ENCODE data around the gene SERPINE1.
"Not testable (repeated sequence)": the region's sequence is repeated elsewhere in the genome, so short reads cannot be mapped to it uniquely, and the experiment has no call there.

The SERPINE1 gene

DNA sequence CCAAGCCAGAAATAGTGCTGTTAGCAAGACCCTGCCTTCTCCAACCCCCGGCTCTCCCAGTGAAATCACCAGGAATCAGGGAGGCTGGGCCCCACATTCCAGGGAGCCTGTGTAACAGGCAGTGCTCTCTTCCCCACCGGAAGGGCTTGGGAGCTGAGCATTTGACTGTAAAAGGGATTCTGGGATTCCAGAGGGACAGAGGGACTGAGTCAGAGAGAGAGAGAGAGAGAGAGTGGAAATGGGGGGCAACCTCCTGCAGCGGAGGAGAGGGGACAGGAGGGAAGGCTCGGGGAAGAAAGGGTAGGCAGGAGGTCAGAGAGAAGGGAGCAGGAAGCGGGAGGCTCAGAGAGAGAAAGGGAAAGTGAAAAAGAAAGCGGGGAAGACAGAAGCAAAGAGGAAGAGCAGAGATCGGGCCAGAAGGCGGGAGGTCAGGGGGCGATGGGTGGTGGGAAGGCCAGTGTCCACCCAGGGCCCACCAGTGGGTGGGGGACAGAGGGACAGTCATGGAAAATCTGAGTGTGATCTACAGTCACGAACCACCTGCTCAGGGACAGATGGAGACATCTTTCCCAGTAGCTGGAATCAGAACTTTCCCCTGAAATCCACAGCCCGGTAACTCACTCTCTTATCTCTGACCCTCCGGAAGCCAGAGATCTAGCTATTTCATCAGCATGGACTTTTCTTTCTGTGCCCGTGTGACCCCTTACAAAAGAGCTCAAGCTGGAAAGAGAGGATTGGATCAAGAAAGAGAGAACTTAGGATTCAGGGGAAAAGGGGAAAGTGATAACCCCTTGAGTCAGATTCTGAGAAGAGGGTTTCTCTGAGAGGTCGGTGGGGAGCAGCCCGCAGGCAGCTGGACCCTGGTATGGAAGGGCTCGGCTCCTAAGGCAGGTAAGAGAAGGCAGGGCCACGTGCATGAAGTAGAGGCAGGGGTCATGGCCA is 4.6 kb upstream of the SERPINE1 start:
- no peak for DNase-seq (ENCODE audit: low read depth in 2 of 2, low spot score in 1 of 2)

DNA sequence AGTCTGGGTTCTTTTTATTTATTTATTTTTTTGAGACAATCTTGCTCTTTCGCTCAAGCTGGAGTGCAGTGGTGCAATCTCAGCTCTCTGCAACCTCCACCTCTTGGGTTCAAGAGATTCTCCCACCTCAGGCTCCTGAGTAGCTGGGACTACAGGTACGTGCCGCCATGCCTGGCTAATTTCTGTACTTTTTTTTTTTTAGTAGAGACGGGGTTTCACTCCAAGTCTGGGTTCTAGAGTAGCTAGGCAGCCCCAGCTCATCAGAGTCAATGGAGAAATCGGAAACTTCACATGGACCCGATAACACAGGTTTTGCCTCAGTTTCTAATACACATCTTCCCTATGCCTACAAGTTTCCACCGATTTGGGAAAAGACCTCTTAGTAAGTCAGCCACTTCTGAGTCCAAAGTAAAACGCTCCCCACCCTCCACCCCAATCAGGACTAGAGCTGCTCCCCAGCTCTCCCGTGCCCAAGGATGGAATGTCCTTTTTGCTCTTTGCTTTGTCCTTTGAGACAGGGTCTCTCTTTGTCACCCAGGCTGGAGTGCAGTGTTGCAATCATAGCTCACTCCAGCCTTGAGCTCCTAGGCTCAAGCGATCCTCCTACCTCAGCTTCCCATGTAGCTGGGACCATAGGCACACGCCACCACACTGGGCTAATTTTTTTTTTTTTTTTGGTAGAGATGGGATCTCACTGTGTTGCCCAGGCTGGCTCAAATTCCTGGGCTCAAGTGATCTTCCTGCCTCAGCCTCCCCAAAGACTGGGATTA is 3.8 kb upstream of the SERPINE1 start:
- DNase-seq (ENCODE audit: low read depth in 2 of 2, low spot score in 1 of 2) = no peak

DNA sequence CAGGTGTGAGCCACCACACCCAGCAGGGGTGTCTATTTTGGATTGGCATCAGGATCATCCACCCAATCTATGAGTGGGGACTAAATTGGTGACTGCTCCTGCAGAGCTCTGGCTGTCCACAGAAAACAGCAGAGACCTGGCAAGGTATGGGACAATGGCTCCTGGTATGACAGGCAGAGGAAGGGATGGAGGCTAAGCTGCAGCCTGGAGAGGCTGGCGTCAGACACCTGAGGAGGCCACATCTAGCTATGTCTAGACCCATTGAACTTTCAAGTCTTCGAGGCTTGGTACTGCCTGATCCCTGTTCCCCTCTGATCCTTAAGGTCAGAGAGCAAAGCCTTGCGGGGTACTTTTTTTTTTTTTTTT is 3.2 kb upstream of the SERPINE1 start:
- no peak for DNase-seq (ENCODE audit: low read depth in 2 of 2, low spot score in 1 of 2)

DNA sequence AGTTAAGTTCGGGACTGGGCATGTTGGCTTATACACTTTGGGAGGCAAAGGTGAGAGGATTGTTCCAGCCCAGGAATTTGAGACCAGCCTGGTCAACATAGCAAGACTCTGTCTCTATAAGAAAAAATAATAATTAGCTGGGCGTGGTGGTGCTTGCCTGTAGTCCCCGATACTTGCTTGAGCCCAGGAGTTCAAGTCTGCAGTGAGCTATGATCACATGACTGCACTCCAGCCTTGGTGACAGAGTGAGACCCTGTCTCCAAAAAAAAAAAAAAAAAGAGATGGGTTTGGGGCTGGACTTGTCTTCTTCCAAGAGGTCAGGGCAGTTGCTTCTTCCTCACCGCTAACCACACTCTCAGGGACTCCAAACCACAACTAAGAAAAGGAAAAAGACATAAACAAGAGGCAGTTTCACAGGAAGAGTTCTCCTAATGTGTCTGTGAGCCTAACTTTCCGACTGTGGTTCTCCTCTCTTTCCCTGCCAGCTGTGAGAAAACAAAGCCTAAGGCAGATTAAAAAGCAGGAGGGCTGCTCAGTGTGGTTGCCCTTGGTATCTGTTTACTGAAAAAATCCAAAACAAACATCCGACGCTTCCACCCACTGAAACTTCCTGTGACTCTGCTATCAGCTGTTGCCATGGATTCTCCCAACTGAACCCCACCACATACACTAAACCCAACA is 2.4 kb upstream of the SERPINE1 start:
- DNase-seq (ENCODE audit: low read depth in 2 of 2, low spot score in 1 of 2) = no peak

DNA sequence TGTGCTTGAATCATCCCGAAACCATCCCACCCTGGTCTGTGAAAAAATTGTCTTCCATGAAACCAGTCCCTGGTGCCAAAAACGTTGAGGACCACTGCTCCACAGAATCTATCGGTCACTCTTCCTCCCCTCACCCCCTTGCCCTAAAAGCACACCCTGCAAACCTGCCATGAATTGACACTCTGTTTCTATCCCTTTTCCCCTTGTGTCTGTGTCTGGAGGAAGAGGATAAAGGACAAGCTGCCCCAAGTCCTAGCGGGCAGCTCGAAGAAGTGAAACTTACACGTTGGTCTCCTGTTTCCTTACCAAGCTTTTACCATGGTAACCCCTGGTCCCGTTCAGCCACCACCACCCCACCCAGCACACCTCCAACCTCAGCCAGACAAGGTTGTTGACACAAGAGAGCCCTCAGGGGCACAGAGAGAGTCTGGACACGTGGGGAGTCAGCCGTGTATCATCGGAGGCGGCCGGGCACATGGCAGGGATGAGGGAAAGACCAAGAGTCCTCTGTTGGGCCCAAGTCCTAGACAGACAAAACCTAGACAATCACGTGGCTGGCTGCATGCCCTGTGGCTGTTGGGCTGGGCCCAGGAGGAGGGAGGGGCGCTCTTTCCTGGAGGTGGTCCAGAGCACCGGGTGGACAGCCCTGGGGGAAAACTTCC is 784 bp upstream of the SERPINE1 start:
- DNase-seq (ENCODE audit: low read depth in 2 of 2, low spot score in 1 of 2) = no peak

DNA sequence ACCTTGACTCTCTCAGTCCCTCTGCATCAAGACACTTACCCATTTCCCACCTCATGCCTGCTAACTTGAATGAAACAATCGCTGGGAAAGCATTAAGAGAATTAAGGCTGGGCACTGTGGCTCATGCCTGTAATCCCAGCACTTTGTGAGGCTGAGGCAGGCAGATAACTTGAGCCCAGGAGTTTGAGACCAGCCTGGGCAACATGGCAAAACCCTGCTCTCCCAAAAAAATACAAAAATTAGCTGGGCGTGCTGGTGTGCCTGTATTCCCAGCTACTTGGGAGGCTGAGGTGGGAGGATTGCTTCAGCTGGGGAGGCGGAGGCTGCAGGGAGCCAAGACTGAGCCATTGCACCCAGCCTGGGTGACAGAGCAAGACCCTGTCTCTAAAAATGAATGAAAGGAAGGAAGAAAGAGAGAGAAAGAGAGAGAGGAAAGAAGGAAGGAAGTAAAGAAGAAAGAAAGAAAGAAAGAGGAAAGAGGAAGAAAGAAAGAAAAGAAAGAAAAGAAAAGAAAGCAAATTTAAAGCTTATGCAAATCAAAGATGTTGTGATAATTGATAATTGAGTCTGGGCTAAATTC is 646 bp downstream of the SERPINE1 start:
- DNase-seq (ENCODE audit: low read depth in 2 of 2, low spot score in 1 of 2) = no peak

DNA sequence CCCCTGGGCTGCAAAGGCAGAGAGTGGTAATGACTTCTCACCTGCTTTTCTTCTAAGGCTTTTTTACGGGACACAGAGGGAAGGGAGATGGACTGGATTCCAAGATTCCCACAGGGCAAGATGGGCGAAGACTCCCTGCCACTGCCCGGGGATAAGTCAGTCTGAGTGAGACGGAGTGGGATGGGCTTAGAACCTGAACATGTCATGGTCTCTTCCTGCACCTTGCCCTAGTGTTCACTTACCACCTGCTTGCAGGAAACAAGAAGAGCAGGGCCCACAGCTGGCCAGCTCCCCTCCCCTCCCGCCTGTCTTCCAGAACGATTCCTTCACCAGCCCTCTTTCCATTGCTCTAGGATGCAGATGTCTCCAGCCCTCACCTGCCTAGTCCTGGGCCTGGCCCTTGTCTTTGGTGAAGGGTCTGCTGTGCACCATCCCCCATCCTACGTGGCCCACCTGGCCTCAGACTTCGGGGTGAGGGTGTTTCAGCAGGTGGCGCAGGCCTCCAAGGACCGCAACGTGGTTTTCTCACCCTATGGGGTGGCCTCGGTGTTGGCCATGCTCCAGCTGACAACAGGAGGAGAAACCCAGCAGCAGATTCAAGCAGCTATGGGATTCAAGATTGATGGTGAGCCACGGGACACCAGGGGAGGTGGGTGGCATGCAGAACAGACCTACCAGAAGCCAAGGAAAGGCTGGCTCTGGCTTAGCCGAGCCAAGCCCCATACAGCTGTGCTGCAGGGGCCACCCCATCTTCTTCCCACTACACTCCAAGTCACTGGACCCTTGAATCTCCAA is 1.3 kb downstream of the SERPINE1 start:
- no peak for DNase-seq (ENCODE audit: low read depth in 2 of 2, low spot score in 1 of 2)

DNA sequence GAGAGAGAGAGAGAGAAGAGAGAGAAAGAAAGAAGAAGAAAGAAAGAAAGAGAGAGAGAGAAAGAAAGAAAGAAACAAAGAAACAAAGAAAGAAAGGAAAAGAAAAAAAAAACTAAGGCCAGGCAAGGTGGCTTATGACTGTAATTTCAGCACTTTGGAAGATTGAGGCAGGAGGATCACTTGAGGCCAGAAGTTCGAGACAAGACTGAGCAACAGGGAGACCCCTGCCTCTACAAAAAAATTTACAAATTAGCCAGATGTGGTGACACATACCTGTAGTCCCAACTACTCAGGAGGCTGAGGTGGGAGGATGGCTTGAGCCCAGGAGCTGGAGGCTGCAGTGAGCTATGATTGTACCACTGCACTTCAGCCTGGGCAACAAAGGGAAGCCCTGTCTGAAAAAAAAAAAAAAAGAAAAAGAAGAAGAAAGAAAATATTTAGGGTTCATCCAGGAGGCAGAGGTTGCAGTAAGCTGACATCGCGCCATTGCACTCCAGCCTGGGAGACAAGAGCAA is 2.8 kb downstream of the SERPINE1 start:
- no peak for DNase-seq (ENCODE audit: low read depth in 2 of 2, low spot score in 1 of 2)

DNA sequence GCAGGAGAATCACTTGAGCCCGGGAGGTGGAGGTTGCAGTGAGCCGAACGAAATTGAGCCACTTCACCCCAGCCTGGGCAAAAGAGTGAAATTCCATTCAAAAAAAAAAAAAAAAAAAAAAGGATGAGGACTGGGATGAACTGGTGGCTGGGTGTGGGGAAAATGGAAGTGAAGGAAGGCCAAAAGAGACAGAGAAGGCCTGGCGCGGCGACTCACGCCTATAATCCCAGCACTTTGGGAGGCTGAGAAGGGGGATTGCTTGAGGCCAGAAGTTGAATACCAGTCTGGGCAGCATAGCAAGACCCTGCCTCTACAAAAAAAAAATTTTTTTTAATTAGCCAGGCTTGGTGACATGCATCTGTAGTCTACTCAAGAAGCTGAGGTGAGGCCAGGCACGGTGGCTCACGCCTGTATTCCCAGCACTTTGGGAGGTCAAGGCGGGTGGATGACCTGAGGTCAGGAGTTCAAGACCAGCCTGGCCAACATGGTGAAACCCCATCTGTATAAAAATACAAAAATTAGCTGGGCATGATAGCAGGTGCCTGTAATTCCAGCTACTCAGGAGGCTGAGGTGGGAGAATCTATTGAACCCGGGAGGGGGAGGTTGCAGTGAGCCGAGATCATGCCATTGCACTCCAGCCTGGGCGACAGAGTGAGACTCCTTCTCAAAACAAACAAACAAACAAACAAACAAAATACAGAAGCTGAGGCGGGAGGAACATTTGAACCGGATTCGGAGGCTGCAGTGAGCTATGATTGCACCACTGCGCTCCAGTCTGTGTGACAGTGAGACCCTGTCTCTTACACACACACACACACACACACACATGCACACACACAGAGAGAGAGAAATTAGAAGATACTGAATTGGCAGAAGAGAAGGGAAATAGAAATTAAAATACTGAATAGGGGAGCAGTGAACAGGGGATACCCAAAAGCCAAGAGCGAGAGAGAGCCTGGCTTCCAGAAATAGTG is 6.0 kb downstream of the SERPINE1 start:
- not testable (repeated sequence) for DNase-seq (ENCODE audit: low read depth in 2 of 2, low spot score in 1 of 2)

DNA sequence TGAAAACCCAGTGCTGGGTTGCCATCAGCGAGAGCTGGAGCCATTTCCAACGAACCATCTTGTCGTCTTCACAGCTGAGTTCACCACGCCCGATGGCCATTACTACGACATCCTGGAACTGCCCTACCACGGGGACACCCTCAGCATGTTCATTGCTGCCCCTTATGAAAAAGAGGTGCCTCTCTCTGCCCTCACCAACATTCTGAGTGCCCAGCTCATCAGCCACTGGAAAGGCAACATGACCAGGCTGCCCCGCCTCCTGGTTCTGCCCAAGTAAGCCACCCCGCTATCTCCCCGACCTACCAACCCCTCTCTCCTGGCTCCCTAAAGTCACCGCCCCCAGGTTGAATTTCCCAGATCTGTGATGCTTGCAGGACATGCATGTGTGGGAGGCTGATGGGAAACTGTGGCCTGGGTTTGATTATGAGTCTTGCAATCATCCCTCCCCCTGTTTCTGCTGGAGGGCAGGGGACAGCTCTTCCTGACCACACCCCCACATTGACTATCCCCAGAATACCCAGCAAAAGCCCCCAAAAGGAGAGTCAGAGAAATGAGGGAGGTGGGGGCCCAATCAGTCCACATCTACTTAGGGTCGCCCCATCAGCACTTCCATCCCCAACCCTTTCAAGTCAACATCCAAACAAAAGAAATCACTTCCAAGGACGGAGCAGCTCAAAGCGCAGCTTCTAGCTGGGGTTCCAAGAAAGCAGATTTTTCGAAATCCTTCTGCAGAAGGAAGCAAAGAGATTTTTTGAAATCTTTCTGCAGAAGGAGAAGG is 6.9 kb downstream of the SERPINE1 start:
- no peak for DNase-seq (ENCODE audit: low read depth in 2 of 2, low spot score in 1 of 2)

DNA sequence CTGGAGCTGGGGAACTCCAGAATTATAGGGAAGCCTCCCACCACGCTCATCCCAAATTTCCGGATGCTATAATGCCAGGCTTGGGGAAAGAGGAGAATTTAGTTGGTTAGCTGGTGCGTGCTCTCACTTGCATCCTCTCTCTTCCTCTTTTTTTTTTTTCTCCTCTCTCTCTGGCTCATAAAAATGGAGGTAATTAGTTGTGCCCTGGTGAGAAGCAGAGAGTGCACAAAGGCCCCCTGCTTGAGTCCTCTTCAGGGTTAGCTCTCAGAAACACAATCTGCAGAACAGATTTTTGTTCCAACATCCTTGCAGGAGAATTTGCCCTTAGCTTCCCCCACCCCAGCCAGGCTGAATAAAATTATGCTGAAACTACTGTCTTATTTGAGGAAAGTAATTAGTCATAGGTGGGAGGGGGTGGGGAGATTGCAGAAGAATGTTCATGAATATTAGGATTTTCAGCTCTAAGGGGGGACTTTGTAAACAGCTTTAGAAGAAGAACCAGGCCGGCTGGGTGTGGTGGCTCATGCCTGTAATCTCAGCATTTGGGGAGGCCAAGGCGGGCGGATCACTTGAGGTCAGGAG is 7.6 kb downstream of the SERPINE1 start:
- no peak for DNase-seq (ENCODE audit: low read depth in 2 of 2, low spot score in 1 of 2)

DNA sequence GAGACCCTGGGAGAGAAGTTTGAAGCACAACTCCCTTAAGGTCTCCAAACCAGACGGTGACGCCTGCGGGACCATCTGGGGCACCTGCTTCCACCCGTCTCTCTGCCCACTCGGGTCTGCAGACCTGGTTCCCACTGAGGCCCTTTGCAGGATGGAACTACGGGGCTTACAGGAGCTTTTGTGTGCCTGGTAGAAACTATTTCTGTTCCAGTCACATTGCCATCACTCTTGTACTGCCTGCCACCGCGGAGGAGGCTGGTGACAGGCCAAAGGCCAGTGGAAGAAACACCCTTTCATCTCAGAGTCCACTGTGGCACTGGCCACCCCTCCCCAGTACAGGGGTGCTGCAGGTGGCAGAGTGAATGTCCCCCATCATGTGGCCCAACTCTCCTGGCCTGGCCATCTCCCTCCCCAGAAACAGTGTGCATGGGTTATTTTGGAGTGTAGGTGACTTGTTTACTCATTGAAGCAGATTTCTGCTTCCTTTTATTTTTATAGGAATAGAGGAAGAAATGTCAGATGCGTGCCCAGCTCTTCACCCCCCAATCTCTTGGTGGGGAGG is 10.8 kb downstream of the SERPINE1 start:
- DNase-seq (ENCODE audit: low read depth in 2 of 2, low spot score in 1 of 2) = no peak

DNA sequence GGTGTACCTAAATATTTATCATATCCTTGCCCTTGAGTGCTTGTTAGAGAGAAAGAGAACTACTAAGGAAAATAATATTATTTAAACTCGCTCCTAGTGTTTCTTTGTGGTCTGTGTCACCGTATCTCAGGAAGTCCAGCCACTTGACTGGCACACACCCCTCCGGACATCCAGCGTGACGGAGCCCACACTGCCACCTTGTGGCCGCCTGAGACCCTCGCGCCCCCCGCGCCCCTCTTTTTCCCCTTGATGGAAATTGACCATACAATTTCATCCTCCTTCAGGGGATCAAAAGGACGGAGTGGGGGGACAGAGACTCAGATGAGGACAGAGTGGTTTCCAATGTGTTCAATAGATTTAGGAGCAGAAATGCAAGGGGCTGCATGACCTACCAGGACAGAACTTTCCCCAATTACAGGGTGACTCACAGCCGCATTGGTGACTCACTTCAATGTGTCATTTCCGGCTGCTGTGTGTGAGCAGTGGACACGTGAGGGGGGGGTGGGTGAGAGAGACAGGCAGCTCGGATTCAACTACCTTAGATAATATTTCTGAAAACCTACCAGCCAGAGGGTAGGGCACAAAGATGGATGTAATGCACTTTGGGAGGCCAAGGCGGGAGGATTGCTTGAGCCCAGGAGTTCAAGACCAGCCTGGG is 11.4 kb downstream of the SERPINE1 start:
- DNase-seq (ENCODE audit: low read depth in 2 of 2, low spot score in 1 of 2) = peak; percentile 73 to 75

DNA sequence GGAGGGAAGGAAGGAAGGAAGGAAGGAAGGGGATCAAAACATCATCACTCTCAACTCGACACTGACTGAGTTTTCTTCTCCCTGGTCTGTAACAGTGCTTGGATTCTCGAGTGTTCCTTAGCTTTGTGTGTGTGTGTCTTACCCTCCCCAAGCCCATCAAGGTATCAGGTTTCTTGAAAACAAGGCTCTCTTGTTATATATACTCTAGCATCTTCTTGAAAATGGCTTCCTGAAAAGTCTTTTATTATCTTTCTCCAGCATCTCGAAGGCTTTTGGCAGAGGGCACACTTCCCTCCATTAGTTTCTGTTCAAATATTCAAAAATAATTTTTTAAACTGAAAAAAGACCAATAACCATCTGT is 13.4 kb downstream of the SERPINE1 start:
- no peak for DNase-seq (ENCODE audit: low read depth in 2 of 2, low spot score in 1 of 2)

DNA sequence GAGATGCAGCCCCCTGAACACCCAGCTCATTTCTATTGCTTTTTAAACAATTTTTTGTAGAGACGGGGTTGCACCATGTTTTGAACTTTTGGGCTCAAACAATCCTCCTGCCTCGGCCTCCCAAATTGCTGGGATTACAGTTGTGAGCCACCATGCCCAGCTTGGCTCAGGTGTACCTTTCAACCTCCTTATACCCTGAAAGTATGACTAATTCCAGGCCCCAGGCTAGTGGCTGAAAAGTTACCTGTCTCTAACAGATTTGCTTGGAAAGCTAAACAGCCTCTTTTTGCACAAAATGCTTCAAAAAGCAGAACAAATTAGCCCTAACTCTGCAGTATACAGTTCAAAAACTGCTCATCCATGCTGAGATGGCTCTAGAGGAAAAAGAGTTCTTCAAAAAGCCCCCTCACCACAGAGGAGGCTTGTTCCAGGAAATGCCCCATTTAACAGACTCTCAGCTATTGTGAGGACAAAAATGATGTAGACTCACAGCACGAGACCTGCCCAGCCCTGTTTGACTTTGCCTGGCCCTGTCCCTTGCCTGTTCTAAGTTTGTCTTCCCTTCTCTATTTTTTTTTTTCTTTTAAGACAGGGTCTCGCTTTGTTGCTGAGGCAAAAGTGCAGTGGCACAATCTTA is 14.0 kb downstream of the SERPINE1 start:
- no peak for DNase-seq (ENCODE audit: low read depth in 2 of 2, low spot score in 1 of 2)

DNA sequence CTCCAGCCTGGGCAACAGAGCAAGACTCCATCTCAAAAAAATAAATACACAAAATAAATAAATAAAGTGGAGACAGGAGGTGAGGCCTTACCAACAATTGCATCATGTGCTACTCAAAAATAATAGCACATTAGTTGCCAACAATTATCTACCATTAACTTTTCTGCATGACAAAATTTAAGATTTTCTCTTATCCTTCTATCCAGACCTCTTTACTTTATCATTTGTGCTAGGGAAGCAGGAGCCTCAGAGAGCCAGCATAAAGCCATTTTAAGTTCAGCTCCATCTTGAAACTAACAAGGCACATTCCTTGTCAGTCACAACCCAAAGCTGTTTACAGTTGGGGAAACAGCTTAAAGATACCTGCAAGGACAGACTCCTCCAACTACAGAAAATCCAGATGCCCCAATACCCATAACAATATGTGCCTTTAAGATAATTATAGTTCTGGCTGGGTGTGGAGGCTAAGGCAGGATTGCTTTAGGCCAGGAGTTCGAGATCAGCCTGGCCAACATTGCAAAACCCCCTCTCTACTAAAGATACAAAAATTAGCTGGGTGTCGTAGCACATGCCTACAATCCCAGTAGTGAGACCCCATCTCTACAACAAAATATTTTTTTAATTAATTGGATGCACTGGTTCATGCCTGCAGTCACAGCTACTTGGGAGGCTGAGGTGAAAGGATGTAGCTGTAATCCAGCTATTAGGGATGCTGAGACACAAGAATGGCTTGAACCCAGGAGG is 25.2 kb downstream of the SERPINE1 start:
- no peak for DNase-seq (ENCODE audit: low read depth in 2 of 2, low spot score in 1 of 2)
